Astrocyte (in vitro differentiated cells and primary cell): Measurements from ENCODE around the gene TTF1.

Source experiments
- EZH2 ChIP-seq: IDR thresholded peaks from 2 replicates; pipeline ENCODE4 v1.6.1; 2012; ENCODE audit warnings: mild to moderate bottlenecking, low read length, inconsistent platforms; ENCODE audit not compliant: insufficient read depth
- TF ChIP-seq, protein P1 (sequence below): IDR thresholded peaks from 2 replicates; pipeline ENCODE4 v1.5.1; 2011; ENCODE audit warnings: low read depth, mild to moderate bottlenecking, inconsistent platforms, low read length, moderate library complexity; ENCODE audit not compliant: insufficient read depth

DNA sequence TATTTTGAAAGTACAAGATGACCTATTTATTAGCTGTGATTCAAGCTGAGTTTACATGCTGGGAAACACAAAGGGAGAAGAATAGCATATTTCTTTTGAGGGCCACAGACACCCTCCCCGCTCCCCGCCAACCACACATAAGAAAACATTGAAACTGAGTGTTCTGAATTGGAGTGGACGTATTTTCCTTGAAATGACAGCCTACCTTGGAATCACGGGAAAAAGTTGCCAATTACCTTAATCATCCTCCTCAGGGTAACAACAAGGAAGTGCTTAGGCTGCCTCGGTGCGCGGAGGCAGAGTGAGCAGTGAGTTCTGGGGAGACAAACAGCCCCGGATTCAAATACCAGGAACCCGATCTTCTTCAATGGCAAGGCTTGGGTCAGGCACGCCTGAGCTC, 34.8 kb upstream of the TTF1 start:
- TF ChIP-seq, protein P1, sequence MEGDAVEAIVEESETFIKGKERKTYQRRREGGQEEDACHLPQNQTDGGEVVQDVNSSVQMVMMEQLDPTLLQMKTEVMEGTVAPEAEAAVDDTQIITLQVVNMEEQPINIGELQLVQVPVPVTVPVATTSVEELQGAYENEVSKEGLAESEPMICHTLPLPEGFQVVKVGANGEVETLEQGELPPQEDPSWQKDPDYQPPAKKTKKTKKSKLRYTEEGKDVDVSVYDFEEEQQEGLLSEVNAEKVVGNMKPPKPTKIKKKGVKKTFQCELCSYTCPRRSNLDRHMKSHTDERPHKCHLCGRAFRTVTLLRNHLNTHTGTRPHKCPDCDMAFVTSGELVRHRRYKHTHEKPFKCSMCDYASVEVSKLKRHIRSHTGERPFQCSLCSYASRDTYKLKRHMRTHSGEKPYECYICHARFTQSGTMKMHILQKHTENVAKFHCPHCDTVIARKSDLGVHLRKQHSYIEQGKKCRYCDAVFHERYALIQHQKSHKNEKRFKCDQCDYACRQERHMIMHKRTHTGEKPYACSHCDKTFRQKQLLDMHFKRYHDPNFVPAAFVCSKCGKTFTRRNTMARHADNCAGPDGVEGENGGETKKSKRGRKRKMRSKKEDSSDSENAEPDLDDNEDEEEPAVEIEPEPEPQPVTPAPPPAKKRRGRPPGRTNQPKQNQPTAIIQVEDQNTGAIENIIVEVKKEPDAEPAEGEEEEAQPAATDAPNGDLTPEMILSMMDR = no peak
- no peak for TF ChIP-seq EZH2
